Putamen (tissue), 1 donor: ENCODE measurements around the gene CACTIN.
"Not testable (repeated sequence)": the region's sequence is repeated elsewhere in the genome, so short reads cannot be mapped to it uniquely, and the experiment has no call there.

Experiments used
- DNase-seq: peaks from one replicate; pipeline ENCODE4 v3.0.0-alpha.2; 2016; ENCODE audit warnings: low spot score

CACTIN gene

GRCh38 chr19:3626473-3627350, at the start of gene CACTIN:
Gene CACTIN (minus strand): TSS chr19:3626790. CDS start chr19:3626762, 28 bp downstream.
- peak; percentile 98 for DNase-seq

DNA sequence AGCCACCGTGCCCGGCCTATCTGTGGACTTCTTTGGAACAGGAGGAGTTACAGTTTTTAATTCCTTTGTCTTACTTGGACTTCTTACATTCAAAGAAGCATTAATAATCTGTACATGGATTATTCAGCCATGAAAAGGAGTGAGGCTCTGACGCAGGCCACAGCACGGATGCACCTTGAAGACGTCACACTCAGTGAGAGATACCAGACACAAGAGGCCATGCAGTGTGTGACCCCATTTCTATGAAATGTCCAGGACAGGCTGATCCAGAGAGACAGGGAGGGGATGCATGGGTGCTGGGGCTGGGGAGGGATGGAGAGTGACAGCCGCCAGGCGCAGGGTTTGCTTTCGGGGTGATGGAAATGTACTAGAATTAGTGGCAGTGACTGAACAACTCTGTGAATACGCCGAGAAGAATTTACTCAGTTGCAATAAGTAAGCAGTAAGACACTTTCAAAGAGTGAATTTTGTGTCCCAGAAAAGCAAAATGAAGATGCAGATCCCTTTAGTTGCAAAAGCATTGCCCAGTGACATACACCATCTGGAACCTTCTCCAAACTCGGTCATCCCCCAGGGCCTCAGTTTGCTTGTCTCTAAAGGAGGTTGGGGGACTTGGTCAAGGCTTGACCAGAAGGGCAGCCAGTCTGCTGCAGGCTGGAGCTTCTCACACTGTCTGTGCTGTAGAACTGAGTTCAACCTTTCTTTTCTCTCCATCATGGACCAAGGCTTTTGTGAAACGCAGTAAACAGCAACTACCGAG, 48.4 kb upstream of the CACTIN start:
- no peak for DNase-seq

DNA sequence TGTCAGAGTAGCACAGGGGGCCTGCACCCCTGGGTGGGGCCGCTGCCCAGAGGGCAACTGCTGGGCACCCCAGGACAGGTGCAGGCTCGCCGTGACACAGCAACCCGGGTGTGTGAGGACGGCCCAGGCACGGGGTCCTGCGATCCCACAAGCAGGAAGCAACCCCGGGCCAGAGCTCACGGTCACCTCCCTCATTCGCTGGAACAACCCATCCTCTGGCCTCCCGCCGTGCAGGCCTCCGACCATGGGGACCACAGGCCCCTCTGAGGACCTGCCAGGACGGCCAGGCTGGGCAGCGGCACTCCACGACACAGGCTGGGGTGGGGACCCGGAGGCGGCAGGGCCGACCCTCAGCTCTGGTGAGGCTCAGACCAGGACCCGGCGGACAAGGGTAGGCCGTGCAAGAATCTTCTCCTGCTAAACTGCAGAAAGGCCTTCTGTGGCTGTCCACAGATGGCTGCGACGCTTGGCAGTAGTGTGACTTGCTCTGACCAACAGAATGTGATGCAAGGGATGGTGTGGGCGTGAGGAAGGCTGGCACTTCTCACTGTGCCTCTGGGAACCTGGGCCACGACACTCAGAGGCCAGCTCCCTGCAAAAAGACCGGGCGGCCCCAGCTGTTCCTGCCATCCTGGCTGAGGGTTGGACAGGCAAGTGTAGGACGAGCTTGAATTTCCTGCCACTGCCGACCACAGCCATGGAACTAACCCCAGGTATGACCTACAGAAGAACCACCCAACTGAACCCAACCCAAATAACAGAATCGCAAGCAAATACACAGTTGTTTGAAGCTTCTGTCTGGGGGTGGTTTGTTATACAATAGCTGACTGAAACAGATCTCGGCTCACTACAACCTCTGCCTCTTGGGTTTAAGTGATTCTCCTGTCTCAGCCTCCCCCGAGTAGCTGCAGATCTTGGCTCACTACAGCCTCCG, 47.2 kb upstream of the CACTIN start:
- no peak for DNase-seq

DNA sequence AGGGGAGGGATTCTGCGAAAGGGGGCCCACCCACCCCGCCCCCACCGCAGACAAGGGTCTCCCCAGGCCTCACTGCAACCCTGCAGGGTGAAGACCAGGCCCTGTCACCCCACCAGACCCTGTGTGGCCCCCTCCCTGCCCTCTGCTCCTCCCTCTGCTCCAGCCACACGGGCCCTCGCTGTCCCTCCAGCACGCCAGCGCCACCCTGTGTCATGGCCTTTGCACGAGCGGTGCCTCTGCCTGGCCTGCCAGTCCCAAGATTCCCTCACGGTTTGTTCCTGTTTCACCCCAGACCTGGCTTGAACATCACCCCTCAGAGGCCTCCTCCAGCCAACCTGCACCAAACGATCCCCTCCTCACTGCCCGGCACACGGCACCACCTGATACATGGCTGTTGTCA, 46.4 kb upstream of the CACTIN start:
- no peak for DNase-seq

- DNase-seq = no peak
Observed at GRCh38 chr19:3672575-3672948, 46.0 kb upstream of the CACTIN start.

DNA sequence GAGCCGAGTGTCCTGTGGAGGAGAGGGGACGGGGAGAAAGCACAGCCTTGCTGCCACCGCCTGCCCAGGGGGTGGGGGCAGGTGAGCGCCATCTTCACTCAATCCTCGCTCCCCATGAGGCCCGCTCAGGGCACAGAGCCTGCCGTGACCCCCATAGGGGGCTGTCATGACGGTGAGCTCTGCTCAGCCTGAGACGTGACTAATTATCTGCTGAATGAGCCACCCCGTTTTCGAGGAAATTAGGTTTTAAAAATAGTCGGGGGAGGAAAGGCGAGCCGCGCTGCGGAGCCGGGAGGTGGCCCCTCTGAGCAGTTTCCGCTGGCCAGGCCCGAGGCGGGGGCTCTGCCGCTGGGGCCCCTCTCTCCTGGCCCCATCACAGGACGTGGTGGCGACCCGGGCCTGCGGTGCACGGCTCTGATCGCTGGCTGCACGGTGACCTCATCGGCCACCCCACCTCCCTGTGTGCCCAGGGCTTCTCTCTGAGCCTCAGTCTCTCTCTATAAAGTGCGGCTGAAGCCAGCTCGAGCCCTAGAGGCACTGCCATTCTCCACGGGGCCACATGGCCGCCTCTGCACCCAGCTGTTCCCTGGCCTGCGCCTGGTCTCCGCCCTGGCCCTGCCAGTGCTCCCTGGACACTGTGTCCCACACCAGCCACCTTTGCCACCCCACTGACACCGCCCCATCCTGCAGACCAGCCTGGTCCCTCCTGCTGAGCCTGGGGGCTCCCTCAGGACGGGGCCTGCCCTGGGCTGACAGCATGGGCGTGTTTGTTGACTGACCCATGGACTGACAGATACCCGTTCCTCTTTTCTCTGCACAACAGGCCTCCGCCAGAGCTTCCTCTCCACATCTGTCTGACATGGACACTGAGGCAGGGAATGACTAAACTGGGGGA, 45.3 kb upstream of the CACTIN start:
- no peak for DNase-seq

DNA sequence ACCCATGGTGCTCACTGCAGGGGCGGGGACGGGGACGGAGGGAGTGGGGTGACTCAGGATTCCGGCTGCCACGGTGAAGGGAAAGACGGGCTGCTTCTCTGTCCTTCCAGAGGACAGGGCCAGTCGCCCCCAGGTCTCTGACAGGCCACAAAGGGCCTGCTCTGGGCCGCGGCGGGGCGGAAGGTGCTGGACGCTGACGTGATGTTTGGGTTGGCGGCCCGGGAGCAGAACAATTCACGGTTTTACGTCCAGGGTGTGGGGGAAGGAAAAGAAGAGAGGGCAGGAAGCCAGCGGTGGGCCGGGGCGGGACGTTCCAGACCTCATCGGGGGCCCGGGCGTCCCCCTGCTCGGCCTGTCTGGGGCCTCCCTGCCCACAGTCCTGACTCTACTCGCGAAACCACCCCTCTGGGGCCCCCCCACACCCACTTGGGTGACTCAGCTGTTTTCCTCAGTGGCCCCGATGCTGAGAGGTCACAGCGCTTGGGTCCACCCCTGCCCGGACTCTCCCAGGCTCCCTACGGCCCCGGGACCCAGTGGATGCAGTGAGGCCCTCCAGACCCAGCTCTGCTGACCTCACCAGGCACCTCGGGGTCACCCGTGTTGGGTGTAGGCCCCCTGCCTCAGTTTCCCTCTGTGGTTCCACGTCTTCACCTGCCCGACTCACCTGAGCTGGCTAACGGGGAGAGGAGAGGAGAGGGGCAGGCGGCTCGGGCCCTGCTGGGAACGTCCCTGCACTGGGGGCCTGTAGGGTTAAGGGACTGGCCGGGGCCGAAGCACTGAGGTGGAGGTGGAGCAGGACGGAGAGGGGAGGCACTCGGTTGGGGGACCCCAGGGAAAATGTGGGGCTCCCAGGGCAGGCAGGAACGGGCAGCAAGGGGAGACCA, 44.4 kb upstream of the CACTIN start:
- no peak for DNase-seq

GRCh38 chr19:3669947-3670795, 43.6 kb upstream of the CACTIN start:
- DNase-seq = no peak

DNA sequence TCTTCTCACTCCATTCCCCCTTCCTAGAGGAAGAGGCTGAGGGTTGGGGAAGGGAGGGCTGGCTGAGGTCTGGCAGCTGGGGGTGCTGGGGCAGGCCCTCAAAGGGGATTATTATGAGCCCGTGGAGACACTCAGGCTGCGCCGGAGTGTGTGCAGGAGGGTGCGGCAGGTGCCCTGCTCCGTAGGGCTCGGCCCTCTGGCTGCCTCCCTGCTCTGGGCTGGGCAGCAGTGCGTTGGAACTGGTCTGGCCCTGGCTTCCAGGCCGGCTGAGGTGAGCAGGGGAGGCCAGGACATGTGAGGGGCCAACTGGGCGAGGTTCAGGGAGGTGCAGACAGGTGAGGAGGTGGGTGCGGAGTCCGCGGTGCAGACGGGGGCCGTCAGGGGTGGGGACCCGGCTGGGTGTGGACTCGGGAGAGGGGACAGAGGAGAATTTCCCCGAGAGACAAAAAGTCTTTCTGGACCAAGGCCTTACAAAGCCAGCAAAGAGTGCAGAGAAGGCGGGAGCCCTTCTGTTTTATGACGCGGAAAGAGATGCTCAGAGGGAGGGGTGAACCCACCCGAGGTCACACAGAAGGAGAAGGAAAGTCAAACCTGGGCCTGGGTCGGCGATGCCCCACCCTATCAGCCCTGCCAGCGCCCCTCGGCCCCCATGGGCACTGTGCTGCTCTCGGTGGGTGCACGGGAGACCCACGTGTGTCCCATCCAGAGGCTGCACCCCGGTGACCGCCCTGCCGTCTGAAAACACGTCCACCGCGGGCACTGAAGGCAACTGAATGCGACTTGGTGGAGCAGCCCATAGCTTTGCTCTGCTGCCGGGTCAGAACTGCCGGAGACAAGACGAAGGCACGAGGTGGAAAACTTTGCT, 42.7 kb upstream of the CACTIN start:
- no peak for DNase-seq

DNA sequence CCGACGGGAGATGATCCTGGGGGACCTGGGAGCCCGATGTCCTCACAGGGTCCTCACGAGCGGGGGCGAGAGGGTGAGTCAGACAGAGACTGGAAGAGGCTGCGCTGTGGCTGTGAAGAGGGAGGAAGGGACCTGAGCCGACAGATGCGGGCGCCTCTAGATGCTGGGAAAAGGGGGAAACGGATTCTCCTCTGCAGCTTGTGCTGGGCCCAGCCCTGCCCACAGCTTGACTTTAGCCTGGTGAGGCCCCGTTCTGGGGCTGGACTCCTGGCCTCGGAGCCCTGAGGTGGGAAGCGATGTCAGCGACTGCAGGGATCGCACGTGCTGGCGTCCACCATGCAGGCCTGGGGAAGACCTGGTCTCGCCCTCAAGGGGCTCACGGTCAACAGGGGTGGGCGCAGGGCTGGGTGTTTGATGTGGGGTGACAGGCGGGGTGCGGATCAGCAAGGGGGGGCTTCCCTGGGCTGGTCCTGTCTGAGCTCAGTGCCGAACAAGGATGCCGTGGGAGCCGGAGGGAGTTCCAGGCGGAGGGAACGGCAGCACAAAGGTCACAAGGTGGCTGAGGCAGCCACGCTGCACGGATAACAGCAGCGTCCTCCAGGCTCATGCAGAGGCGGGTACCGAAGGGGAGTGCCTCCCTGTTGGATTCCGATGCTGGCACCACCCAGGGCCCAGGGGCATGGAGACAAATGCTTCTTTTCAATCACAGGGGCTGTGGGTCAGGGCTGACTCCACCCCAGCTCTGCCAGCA, 41.9 kb upstream of the CACTIN start:
- DNase-seq = no peak

- DNase-seq = no peak
Observed at GRCh38 chr19:3667766-3668165, 41.2 kb upstream of the CACTIN start.

DNA sequence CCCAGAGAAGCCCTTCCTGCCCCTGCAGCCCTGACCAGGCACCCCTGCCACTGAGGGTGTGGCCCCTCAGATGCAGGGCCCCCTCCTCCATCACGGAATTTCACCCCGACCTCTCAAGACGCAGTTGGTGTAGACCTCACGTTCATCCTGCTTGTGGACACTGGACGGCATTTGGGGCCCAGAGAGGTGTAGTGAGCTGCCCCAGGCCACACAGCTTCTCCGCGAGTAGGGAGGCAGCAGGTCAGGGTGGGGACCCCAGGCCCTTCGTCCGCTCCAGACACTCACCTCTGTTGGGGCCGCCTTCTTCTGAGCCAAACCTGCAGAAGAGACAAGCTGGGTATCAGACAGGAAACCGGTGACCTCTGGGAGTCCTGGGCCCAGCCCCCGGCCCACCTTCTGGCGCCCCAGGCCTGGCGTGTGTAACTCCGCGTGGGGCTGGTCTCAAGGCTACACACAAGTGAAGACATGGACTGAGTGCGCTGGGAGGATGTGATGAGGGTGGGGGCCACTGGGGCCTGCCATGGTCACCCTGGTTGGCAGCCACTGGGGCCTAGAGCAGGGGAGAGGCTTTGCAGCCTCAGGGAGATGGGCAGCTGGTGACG, 40.5 kb upstream of the CACTIN start:
- DNase-seq = no peak

- DNase-seq = not testable (repeated sequence)
Observed at GRCh38 chr19:3666545-3666856, 39.9 kb upstream of the CACTIN start.

GRCh38 chr19:3665681-3666544, 39.3 kb upstream of the CACTIN start:
- DNase-seq = no peak

- DNase-seq = no peak
Observed at GRCh38 chr19:3664879-3665642, 38.5 kb upstream of the CACTIN start.
